ENCODE measurements around the gene DNAJC11. TPM values are rescaled to one million over a fixed set of nuclear protein-coding genes. Genes with fewer than 3 reads are reported as not detected.

DNAJC11 gene
- total RNA-seq, 1 donor from 2014 or later = 70.3 TPM

DNA sequence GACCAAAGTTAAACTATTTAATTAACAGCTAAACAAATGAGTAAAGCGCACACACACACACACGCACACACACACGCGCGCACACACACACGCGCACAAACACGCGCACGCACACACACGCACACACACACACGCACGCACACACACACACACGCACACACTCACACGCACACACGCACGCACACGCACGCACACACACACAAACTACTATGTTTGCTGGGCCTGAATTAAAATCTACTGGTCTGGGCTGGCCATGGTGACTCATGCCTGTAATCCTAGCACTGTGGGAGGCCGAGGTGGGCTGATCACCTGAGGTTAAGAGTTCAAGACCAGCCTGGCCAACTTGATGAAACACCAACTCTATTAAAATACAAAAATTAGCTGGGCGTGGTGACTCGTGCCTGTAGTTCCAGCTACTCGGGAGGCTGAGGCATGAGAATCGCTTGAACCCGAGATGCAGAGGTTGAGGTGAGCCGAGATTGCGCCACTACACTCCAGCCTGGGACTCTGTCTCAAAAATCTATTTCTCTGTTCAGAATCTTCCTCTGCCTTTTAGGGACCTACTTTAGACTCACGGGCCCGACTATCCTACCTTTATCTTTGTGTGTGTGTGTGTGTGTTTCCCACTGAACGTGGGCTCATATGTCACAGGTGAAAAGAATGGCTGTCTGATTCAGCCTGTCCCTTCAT, 37.5 kb upstream of the DNAJC11 start:
- Mint-ChIP-seq H3K36me3 (no peaks in the 10 kb centered on the region), H3K4me1 (ENCODE audit: unreplicated experiment) (peaks cover 8% of the 10 kb centered on the region), H3K9me3 (no peaks in the 10 kb centered on the region), H3K27me3 (peaks cover 10% of the 10 kb centered on the region), H3K27ac (no peak overlapping the region), H3K4me3 (no peak overlapping the region)
- DNase-seq (ENCODE audit: extremely low spot score, unreplicated experiment) = no peak
- TF ChIP-seq, protein P1, sequence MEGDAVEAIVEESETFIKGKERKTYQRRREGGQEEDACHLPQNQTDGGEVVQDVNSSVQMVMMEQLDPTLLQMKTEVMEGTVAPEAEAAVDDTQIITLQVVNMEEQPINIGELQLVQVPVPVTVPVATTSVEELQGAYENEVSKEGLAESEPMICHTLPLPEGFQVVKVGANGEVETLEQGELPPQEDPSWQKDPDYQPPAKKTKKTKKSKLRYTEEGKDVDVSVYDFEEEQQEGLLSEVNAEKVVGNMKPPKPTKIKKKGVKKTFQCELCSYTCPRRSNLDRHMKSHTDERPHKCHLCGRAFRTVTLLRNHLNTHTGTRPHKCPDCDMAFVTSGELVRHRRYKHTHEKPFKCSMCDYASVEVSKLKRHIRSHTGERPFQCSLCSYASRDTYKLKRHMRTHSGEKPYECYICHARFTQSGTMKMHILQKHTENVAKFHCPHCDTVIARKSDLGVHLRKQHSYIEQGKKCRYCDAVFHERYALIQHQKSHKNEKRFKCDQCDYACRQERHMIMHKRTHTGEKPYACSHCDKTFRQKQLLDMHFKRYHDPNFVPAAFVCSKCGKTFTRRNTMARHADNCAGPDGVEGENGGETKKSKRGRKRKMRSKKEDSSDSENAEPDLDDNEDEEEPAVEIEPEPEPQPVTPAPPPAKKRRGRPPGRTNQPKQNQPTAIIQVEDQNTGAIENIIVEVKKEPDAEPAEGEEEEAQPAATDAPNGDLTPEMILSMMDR (conservative IDR thresholded peaks at IDR 0.05) = no peak

DNA sequence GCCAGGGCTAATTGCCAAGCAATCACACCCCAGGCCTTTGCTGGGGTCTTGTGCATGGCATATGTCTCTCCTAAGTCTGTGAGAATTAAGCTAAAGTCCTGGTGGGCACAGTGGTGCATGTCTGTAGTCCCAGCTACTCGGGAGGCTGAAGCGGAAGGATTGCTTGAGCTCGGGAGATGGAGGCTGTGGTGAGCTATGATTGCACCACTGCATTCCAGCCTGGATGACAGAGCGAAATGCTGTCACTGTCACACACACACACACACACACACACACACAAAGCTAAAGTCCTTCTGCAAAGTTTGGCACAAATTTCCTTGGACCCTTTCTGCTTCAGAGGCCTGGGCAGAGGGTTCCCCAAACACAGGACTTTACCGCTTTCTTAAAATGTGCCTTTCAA, 31.3 kb upstream of the DNAJC11 start:
- H3K9me3 Mint-ChIP-seq = no peaks in the 10 kb centered on the region
- H3K4me1 Mint-ChIP-seq (ENCODE audit: unreplicated experiment) = peaks cover 8% of the 10 kb centered on the region
- TF ChIP-seq, protein P1 (conservative IDR thresholded peaks at IDR 0.05) = no peak
- H3K4me3 Mint-ChIP-seq = no peak overlapping the region
- peaks cover 29% of the 10 kb centered on the region for H3K27me3 Mint-ChIP-seq
- H3K36me3 Mint-ChIP-seq = no peaks in the 10 kb centered on the region
- DNase-seq (ENCODE audit: extremely low spot score, unreplicated experiment) = no peak
- H3K27ac Mint-ChIP-seq = no peak overlapping the region

DNA sequence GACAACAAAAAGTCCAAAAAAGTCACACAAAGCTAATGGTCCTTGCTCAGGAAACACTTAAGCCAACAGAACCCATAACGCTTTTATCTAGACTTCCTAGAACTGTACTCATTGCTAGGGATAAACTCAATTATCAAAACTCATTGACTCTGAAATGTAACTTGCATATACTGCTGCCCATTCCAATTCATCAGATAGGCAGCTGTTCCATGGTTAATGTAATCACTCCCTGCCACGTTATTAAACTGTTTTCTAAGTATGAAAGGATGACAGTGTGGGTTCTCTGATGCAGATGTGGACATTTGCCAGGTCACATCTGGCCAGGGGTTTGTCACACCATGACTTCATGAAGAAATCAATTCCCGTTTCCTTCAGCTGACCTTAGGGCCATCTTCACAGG, 30.3 kb upstream of the DNAJC11 start:
- Mint-ChIP-seq H3K27me3 (peaks cover 33% of the 10 kb centered on the region), H3K4me3 (no peak overlapping the region), H3K4me1 (ENCODE audit: unreplicated experiment) (peaks cover 8% of the 10 kb centered on the region), H3K36me3 (no peaks in the 10 kb centered on the region), H3K9me3 (no peaks in the 10 kb centered on the region), H3K27ac (no peak overlapping the region)
- DNase-seq (ENCODE audit: extremely low spot score, unreplicated experiment) = no peak
- TF ChIP-seq, protein P1 (conservative IDR thresholded peaks at IDR 0.05) = no peak

DNA sequence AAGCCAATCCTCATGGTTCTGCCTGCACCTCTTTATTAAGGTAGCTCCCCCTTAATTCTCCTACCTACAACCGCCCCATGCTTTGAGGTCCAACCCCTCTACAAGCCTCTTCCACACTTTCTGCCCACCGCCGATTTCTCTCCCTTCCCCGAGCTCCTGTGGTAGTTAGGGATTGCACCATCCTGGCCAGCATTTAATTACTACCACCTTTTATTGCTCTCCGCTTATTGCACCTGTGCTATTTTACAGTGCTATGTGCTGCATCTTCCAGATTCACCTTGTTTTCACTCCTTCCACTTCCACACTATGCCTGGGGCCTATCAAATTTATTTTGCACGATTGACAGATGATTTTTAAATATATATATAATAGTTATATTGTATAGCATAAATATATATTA, 29.3 kb upstream of the DNAJC11 start:
- Mint-ChIP-seq H3K9me3 (no peaks in the 10 kb centered on the region), H3K4me3 (no peak overlapping the region), H3K4me1 (ENCODE audit: unreplicated experiment) (peaks cover 6% of the 10 kb centered on the region), H3K36me3 (no peaks in the 10 kb centered on the region), H3K27ac (no peak overlapping the region), H3K27me3 (peaks cover 32% of the 10 kb centered on the region)
- TF ChIP-seq, protein P1 (conservative IDR thresholded peaks at IDR 0.05) = no peak
- no peak for DNase-seq (ENCODE audit: extremely low spot score, unreplicated experiment)

DNA sequence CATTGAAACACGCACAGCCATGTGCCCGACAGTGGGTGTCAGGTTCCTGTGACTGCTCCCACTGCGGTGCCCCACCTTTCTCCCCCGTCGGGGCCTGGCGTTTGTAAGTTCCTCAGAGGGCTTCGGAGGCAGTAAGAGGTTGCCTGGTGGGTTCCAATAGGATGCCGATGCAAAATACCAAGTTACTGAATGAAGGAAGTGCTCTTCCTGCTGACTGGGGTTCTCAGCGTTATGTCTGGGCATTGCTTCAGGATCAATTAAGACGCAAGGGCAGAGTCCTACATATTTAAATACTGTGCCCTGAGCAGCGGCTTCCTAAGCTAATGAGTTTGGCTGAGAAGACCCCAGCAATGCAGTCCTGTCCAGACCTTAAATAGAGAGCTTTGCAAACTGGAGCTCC, 28.9 kb upstream of the DNAJC11 start:
- no peak for DNase-seq (ENCODE audit: extremely low spot score, unreplicated experiment)

More for the DNA sequence above, 28.9 kb upstream of the DNAJC11 start:
- peaks cover 5% of the 10 kb centered on the region for H3K4me1 Mint-ChIP-seq (ENCODE audit: unreplicated experiment)
- H3K9me3 Mint-ChIP-seq = no peaks in the 10 kb centered on the region
- TF ChIP-seq, protein P1 (conservative IDR thresholded peaks at IDR 0.05) = no peak
- no peaks in the 10 kb centered on the region for H3K36me3 Mint-ChIP-seq
- H3K27ac Mint-ChIP-seq = no peak overlapping the region
- peaks cover 31% of the 10 kb centered on the region for H3K27me3 Mint-ChIP-seq
- H3K4me3 Mint-ChIP-seq = no peak overlapping the region

Measured in type B pancreatic cell (in vitro differentiated cells).